Fibroblast of pulmonary artery (primary cell): ENCODE measurements around the gene TTC28.
A peak's percentile ranks its signal among the peaks of the same experiment; 100 is the strongest.

Experiments
- DNase-seq: peaks from one replicate; pipeline ENCODE4 v3.0.0-alpha.2; 2010; ENCODE audit warnings: low read depth
- H3K4me3 ChIP-seq: replicated peaks from 2 replicates; pipeline ENCODE4 v1.5.1; 2011; ENCODE audit warnings: low read depth, mild to moderate bottlenecking, control low read depth, low read length, moderate library complexity
- CTCF ChIP-seq: IDR thresholded peaks from 2 replicates; pipeline ENCODE4 v1.5.1; 2011; ENCODE audit warnings: mild to moderate bottlenecking, control low read depth, low read length, inconsistent platforms; ENCODE audit errors: missing control alignments

TTC28 gene

GRCh38 chr22:28043266-28043665 lies 636.4 kb downstream of the TTC28 start:
- DNase-seq, result no peak
- TF ChIP-seq CTCF, result no peak

GRCh38 chr22:28034760-28035401 lies 644.8 kb downstream of the TTC28 start:
- no peak for TF ChIP-seq CTCF
- peak; percentile 85 for DNase-seq

More at GRCh38 chr22:28043266-28043665, 636.4 kb downstream of the TTC28 start:
- no peak overlapping the region for H3K4me3 ChIP-seq

GRCh38 chr22:28034145-28034759 lies 645.4 kb downstream of the TTC28 start:
- DNase-seq, result no peak
- no peak for TF ChIP-seq CTCF
- H3K4me3 ChIP-seq, result no peak overlapping the region

More at GRCh38 chr22:28034760-28035401, 644.8 kb downstream of the TTC28 start:
- H3K4me3 ChIP-seq, result no peak overlapping the region

- no peak for DNase-seq
- no peak overlapping the region for H3K4me3 ChIP-seq
- TF ChIP-seq CTCF, result no peak
These were observed 646.8 kb downstream of the TTC28 start for GRCh38 chr22:28032861-28033260.

GRCh38 chr22:28031383-28031922 lies 648.2 kb downstream of the TTC28 start:
- H3K4me3 ChIP-seq, result no peak overlapping the region
- no peak for DNase-seq
- no peak for TF ChIP-seq CTCF

- no peak for DNase-seq
- TF ChIP-seq CTCF, result no peak
- no peak overlapping the region for H3K4me3 ChIP-seq
These were observed 649.2 kb downstream of the TTC28 start for GRCh38 chr22:28030473-28030872.
